Measurements from ENCODE around the gene BBLN.
A peak's percentile ranks its signal among the peaks of the same experiment; 100 is the strongest.

BBLN gene

GRCh38 chr9:128145951-128146351 is 14.1 kb upstream of the BBLN start:
- DNase-seq = no peak

- no peak for DNase-seq
Observed at GRCh38 chr9:128146591-128147120, 13.4 kb upstream of the BBLN start.

- DNase-seq = no peak
Observed at GRCh38 chr9:128148509-128149000, 11.5 kb upstream of the BBLN start.

GRCh38 chr9:128149001-128149701 is 10.9 kb upstream of the BBLN start, which contains the start of gene LCN2:
Gene LCN2 (plus strand): TSS chr9:128149453. CDS start chr9:128149526, 73 bp downstream.
- no peak for DNase-seq

GRCh38 chr9:128149951-128150593 is 10.0 kb upstream of the BBLN start:
- DNase-seq = no peak

GRCh38 chr9:128150594-128151308 is 9.3 kb upstream of the BBLN start:
- no peak for DNase-seq

GRCh38 chr9:128151309-128152132 is 8.5 kb upstream of the BBLN start:
- no peak for DNase-seq

GRCh38 chr9:128152133-128153059 is 7.7 kb upstream of the BBLN start:
- DNase-seq = no peak

GRCh38 chr9:128153060-128153946 is 6.8 kb upstream of the BBLN start:
- DNase-seq = no peak

GRCh38 chr9:128153947-128154695 is 5.9 kb upstream of the BBLN start:
- DNase-seq = no peak

- no peak for DNase-seq
Observed at GRCh38 chr9:128155736-128156500, 4.1 kb upstream of the BBLN start.

GRCh38 chr9:128159522-128159783 is 612 bp upstream of the BBLN start:
- DNase-seq = peak; percentile 67

GRCh38 chr9:128160603-128160987 is 530 bp downstream of the BBLN start:
- no peak for DNase-seq

- no peak for DNase-seq
Observed at GRCh38 chr9:128161215-128161902, 1.3 kb downstream of the BBLN start.

GRCh38 chr9:128162215-128163026 is 2.4 kb downstream of the BBLN start:
- DNase-seq = no peak

GRCh38 chr9:128163027-128163515 is 3.0 kb downstream of the BBLN start:
- DNase-seq = no peak

Data from SHP77 treated with DMSO at 0.1 percent for 48 hours (cell line).